Measurements from ENCODE around the gene KCNH5.
"Not testable (repeated sequence)": the region's sequence is repeated elsewhere in the genome, so short reads cannot be mapped to it uniquely, and the experiment has no call there.

Gene KCNH5

DNA sequence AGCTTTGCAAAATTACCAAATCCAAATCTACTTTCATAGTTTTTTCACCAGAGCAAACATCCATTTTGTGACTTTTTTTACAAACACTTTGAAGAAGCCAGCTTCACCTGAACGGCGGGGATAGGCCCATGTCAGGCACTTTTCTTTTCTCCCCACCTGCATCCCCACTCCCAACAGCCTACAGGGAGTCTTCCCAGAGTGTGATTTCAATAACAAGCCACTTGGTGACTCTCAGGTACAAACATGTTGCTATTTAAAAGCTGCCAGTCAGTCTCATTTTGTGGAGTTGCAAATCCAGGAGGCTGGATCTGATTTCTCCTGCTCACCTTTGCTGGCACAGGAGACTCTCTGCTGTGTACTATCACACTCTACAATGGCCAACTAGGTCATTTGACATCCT lies 285.5 kb downstream of the KCNH5 start:
- DNase-seq (ENCODE audit: low read depth in 3 of 3, low spot score in 1 of 3) = no peak

- not testable (repeated sequence) for DNase-seq (ENCODE audit: low read depth in 3 of 3, low spot score in 1 of 3)
Measured at GRCh38 chr14:62746881-62747280, 298.4 kb downstream of the KCNH5 start.

- no peak for DNase-seq (ENCODE audit: low read depth in 3 of 3, low spot score in 1 of 3)
Measured at GRCh38 chr14:62745496-62745895, 299.8 kb downstream of the KCNH5 start.

DNA sequence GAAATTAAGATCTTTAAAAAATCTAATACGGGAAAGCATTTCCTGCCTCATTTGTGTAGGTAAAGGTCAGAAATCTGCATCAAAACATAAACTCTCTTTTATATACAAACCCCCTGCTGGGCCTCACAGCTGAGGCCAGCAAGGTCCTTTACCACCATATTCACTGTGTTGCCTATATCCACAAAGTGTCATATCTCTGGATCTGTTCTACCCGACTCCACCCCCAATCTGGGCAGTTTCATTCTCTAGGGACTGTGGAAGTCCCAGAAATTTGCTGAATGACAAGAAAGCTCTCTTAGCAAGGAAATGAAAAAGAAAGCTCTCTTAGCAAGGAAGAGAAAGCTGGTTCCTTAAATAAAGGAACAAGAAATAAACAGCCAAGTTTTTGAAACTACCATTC lies 301.7 kb downstream of the KCNH5 start:
- no peak for DNase-seq (ENCODE audit: low read depth in 3 of 3, low spot score in 1 of 3)

GRCh38 chr14:62743118-62743517 lies 302.1 kb downstream of the KCNH5 start:
- DNase-seq (ENCODE audit: low read depth in 3 of 3, low spot score in 1 of 3) = no peak

DNA sequence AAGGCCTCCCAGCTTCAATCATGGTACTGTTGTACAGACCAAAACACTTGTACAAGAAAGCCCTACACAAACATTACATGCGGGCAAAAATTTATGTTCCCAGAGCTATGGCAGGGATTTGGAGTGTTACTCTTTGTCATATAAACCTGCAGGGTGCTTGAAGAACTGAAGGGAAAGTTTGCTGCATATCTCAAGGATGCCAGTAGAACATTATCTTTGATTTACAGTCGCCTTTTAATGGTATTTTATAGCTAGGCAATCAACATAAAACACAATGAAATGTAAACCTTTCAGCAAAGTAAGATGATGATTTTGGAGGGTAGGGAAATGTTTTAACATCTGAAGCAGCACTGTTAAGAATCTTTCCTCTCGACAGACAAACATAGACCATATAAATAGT lies 305.6 kb downstream of the KCNH5 start:
- DNase-seq (ENCODE audit: low read depth in 3 of 3, low spot score in 1 of 3) = no peak

DNA sequence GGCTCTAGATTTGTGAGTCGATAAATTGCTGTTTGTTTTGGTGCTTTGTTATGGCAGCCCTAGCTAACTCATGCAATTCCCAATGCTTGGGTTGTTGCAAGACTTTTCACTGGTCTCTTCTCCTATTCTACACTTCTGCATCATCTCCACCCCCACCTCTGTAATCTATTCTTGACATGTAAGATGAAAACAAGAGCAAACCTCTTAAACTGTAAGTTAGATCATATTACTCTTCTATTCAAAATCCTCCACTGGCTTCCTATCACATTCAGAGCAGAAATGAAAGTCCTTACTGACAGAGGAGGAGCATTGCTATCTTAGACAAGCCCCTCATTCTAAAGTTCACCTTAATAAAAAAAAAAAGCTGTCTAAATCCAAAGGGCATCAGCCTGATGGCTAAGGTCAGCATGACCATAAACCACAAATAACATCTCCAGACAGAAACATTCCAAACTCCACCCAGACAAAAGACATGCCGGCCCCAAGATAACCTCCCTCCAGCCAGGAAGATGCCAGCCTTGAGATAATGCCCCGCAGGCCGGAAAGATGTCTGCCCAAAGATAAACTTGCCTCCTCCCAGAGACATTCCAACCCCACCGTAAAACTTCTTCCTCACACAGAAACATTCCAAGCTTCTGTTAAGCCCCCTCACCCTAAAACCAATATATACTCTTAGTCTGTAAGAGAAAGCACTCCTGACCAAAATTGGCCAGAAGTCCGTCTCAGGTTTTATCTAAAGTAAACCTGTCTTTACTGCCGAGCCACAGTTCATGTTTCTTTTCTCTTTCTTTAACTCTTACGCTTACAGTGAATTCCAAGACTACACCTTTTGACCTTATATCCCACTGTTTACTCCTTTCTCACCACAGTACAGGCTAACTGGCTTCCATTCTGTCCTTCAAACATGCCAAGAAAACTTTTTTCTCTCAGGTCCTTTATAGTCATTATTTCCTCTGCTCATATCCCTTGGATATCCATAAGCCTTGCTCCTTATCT lies 308.9 kb downstream of the KCNH5 start:
- no peak for DNase-seq (ENCODE audit: low read depth in 3 of 3, low spot score in 1 of 3)

DNA sequence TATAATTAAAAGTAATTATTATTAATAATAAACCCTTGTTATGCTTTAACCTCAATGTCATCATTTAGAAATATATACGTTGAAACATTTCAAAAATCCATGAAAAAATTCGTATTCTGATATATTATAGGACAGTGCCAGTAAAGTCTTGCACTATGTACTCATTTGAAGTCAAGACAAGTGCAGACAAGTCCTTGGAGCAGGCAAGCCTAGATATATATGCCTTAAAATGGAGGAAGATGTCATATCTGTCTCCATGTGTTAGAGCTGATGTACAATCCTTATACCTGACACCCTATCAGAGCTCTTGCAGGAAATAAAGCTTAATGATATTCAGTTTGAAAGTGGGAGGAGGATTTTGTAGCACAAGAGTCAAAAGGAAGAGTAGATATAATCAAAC lies 310.4 kb downstream of the KCNH5 start:
- DNase-seq (ENCODE audit: low read depth in 3 of 3, low spot score in 1 of 3) = no peak

- no peak for DNase-seq (ENCODE audit: low read depth in 3 of 3, low spot score in 1 of 3)
Measured at GRCh38 chr14:62722406-62722805, 322.9 kb downstream of the KCNH5 start.

GRCh38 chr14:62718629-62719028 lies 326.6 kb downstream of the KCNH5 start:
- DNase-seq (ENCODE audit: low read depth in 3 of 3, low spot score in 1 of 3) = no peak

DNA sequence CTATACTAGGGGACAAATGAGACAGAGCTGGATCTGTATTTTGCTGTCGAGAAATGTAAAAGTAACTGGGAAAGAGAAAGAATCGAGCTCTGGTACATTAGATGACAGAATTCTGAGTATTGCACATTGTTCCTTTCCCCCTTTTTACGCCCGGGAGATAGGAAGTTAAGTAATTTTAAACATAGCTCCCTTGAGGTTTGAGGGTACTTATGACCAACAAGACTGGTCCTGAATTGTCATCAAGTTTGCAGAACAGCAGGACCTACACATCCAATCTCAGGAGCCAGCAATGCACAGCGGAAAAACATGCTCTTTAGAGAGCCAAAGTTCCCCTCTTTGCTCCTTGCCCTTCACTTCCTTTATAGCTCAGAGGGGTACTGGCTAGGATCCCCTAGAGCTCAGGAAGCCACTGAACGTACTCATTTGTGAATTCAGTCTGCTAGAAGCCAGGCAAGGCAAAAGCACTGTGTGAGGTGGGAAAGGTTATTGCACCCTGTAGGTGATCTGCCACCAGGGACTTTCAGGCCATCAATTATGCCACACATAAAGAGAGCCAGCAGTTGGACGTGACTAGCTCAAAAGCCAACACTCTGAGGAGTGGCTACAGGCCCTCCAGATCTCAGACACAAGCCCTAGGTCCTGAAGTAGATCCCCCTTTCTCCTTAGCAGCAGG lies 333.8 kb downstream of the KCNH5 start:
- DNase-seq (ENCODE audit: low read depth in 3 of 3, low spot score in 1 of 3) = no peak

DNA sequence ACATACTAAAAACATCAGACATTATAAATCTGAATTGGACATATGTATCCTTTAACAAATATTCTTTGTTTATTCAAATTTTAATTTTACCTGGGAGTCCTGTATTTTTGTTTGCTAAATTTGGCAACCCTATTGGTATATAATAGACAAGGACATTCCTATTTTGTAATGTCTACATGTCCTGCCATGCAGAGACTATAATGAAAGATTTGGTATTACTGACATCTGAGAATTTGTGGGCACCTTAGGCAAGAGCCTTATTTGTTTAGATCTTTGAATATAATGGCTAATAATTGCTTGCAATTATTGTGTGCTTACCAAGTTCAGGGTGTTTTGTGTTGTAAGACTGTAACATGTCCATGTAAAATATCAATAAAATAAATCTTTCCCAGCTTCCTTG lies 334.4 kb downstream of the KCNH5 start:
- no peak for DNase-seq (ENCODE audit: low read depth in 3 of 3, low spot score in 1 of 3)

DNA sequence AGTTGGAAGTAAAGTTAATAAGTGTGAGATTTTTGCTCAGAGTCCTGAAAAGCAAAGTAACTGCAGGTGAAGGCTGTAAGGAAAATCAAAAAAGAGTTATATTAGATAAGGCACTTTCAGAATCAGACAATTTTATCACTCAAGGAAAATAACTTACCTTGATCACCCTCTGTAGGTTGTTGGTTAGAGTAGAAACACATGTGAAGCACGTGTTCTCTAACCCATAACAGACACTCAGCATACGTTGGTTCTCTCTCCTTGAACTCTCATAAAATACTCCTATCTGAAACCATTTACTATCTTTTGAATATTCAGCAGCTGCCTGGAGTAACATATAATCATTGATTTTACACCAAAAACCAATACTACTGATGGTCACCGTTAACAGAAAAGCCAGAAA lies 335.5 kb downstream of the KCNH5 start:
- DNase-seq (ENCODE audit: low read depth in 3 of 3, low spot score in 1 of 3) = no peak

DNA sequence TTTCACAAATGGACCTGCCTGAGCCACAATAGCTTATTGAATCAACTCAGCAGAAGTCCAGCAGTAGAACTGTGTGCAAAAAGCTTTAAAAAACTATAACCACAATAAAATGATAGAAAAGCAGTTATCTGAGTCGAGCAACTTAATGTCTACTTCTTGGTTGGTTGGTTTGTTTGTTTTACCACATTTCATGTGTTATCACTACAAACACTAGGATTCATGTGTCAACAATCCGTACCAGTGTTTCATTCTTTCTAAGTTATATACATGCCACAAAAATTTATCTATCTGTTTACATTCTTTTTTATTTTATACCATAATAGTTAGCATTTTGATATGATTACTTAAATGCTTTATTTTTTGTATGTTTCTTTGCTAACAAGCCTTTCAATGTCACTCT lies 339.0 kb downstream of the KCNH5 start:
- DNase-seq (ENCODE audit: low read depth in 3 of 3, low spot score in 1 of 3) = no peak

- no peak for DNase-seq (ENCODE audit: low read depth in 3 of 3, low spot score in 1 of 3)
Measured at GRCh38 chr14:62697461-62697860, 347.8 kb downstream of the KCNH5 start.

- DNase-seq (ENCODE audit: low read depth in 3 of 3, low spot score in 1 of 3) = no peak
Measured at GRCh38 chr14:62696929-62697328, 348.3 kb downstream of the KCNH5 start.

GRCh38 chr14:62696331-62696924 lies 348.8 kb downstream of the KCNH5 start:
- DNase-seq (ENCODE audit: low read depth in 3 of 3, low spot score in 1 of 3) = no peak

GRCh38 chr14:62694075-62694474 lies 351.2 kb downstream of the KCNH5 start:
- DNase-seq (ENCODE audit: low read depth in 3 of 3, low spot score in 1 of 3) = no peak

- no peak for DNase-seq (ENCODE audit: low read depth in 3 of 3, low spot score in 1 of 3)
Measured at GRCh38 chr14:62692490-62693106, 352.7 kb downstream of the KCNH5 start.

DNA sequence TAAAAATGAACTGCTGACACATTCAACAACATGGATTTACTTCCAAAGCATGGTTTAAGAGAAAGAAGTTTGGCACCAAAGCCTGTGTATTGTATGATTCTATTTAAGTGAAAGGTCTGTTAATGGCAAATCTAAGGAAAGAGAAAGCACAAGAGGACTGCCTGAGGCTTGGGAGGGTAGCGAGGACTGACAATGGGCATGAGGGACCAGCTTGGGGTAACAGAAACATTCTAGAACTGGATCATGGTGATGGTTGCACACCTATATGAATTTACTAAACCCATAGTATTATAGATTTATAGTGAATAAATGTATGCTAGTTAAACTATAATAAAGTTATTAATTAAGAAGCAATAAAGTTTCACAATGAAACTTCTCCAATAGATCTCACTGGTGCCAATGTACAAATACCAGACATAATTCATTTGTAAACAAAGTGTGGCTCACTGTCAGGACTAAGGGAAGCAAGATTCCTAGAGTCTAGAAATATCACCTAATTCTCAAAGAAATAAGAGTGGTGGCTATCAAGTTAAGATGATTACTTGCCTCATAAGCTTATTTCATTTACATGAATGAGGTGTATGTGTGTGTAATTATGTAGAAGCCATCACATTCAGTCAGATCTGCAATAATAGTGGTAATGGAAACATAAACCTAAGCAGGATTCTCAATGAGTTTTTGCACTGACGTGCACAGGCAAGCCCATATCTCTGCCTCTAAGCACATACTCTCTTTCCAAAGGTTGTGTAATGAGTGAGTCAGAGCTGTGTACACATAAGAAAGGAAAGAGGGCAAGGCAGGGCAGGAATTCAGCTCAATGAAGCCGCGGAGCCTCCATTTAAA lies 353.4 kb downstream of the KCNH5 start:
- DNase-seq (ENCODE audit: low read depth in 3 of 3, low spot score in 1 of 3) = no peak

- DNase-seq (ENCODE audit: low read depth in 3 of 3, low spot score in 1 of 3) = no peak
Measured at GRCh38 chr14:62689733-62690132, 355.5 kb downstream of the KCNH5 start.

All from stimulated activated CD4-positive, alpha-beta T cell treated with anti-CD3 and anti-CD28 coated beads, TNF-alpha, amount 100 ng/mL, for 1 hour (primary cell).